ENCODE results near the gene ABHD5. TPM values are rescaled to one million over a fixed set of nuclear protein-coding genes. Genes with fewer than 3 reads are reported as not detected.
A peak's percentile ranks its signal among the peaks of the same experiment; 100 is the strongest.

ABHD5 gene
- polyA plus RNA-seq, 4 donors = 21.4 to 23.5 (median 22.1) TPM

DNA sequence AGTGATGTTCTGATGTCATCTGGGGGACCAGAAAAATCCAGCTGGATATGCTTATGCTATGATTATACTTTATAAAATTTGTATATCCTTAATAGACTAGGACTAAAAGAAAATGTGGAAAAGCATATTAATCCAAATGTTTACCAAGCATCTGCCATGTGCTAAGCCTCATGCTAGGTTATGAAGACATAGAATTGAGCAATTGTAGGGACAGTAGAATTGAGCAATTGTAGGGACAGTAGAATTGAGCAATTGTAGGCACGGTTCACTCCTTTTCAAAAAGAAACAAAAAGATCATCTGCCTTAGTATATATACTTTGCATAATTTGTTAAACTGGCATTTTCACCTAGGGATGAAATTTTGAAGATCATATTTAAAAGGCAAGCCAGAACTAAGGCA, 18.3 kb downstream of the ABHD5 start:
- DNase-seq (ENCODE audit: low read depth in 4 of 4, low spot score in 3 of 4) = no peak

DNA sequence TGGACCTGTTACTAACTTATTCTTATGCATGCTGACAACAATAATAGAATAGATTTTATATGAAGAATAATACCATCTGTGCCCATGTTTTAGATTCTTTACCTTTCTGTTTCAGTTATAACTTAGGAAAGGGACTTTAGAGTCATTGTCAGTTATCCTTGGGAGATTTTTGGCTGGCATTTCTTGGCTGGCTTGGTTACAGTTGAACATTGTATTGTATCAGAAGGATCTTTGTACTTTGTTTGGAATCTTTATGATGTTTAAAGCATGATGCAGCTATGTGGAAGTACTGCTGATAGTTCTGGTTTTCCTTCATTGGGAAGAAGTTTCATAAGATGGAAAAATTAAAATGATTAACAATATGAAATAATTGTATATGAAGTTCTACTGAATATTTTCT, 19.9 kb downstream of the ABHD5 start:
- DNase-seq (ENCODE audit: low read depth in 4 of 4, low spot score in 3 of 4) = no peak

DNA sequence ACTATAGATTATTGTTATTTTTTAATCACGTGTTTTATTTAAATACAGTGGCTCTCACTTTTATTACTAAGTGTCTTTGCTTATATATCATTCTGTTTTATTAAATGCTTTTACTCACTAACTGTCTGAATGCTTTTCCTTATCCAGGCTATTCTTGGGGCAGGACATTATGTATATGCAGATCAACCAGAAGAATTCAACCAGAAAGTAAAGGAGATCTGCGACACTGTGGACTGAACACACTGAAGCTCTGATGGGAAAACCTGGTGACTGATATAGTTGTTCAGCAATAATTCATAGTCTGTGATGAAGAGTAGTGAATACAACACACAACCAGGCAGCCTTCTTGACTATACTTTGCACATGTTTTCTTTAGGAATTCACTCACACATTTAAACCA, 27.6 kb downstream of the ABHD5 start:
- DNase-seq (ENCODE audit: low read depth in 4 of 4, low spot score in 3 of 4) = no peak

DNA sequence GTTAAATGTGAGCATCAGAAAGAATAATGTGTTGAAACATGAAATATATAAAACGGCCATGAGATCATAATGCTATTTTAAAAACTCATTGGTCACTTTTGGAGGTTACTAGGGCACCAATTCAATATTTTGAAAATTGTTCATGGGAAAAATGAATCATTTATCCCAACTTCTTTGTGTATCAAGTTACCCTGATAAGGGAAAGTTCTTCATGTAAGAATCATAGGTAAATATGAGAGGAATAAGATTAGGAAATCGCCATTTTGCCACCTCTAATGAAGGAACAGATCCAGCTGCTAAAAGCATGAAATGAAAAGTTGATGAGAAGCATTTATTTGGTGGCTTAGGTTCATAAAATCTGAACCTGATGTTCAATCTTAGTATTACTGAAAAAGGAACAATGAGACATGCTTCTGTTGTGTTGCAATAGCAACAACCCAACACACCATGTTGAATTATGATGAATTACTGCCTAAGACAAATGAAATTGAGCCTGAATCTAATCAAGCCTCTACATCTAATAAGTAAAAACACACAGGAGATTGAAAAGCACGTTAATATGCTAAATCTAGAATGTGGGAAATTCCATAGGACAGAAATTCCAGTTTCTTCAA, 32.5 kb downstream of the ABHD5 start:
- no peak for DNase-seq (ENCODE audit: low read depth in 4 of 4, low spot score in 3 of 4)

DNA sequence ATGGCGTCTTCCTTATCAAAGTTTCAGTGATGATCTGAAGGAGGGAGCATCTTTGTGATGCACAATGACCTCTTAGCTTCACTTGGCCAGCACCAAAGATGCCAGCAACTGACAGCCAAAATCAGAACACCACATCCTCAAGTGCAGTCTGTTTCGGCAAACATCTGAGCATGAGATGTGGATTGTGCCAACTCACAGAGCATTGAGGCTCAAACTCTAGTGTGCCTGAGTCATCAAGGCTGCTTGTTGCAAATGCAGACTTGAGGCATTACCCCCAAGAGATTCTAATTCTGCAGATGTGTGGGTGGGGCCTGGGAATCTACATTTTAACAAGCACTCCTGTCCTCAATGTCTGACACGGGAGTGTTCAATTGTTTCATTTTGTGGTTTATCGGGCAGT, 35.8 kb downstream of the ABHD5 start:
- DNase-seq (ENCODE audit: low read depth in 4 of 4, low spot score in 3 of 4) = no peak

DNA sequence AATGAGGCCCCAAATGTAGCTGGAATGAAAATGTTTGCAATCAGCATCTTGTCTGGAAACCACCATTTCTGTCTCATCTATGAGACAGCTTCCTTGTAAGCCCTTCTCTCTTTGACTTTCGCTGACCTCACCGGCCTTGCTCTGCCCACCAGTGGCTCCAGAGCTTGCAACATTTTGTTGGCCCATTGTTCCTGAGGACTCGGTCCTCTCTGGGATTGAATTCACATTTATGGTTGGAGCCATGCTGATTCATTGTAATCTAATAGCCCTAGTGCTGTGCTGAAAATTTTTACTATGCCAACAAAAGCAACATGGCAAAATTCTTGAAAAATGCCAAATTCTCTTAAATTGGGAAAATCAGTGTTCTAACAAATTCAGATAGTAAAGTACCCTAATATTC, 37.2 kb downstream of the ABHD5 start:
- no peak for DNase-seq (ENCODE audit: low read depth in 4 of 4, low spot score in 3 of 4)

DNA sequence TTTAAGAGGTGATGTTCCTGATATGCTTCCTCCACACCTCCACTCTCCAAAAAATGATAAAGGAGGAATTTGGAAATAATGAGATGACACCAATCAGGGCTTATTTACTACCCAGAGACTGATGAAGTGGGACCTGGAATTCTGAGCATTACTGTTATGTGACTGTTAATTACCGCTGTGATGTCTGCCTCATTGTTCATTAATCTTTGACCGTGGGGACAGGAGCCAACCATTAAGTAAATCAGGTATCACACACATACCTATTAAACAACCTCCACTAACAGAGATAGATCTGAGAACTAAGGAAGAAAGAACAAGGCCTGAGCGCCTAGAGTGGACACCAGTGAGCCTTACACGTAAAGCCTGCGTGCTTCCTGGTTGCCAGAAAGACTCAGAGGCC, 37.7 kb downstream of the ABHD5 start:
- no peak for DNase-seq (ENCODE audit: low read depth in 4 of 4, low spot score in 3 of 4)

DNA sequence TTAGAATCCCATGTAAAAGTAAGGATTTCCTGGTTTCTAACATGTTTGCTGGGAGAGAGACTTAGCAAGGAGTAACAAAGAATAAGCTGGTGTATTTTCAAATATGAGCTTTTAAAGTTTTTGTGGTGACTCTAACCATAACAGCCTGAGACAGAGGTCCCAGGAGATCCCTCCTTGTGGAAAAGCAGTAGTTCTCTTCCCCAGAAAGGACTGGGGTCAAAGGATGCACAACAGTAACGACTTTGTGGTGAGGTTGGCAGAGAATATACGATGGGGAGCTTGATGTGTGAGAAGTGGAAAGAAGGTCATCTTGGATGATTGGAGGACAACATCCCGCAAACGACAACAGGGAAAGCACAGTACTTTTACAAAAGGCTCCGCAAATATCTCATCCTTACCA, 38.2 kb downstream of the ABHD5 start:
- no peak for DNase-seq (ENCODE audit: low read depth in 4 of 4, low spot score in 3 of 4)

DNA sequence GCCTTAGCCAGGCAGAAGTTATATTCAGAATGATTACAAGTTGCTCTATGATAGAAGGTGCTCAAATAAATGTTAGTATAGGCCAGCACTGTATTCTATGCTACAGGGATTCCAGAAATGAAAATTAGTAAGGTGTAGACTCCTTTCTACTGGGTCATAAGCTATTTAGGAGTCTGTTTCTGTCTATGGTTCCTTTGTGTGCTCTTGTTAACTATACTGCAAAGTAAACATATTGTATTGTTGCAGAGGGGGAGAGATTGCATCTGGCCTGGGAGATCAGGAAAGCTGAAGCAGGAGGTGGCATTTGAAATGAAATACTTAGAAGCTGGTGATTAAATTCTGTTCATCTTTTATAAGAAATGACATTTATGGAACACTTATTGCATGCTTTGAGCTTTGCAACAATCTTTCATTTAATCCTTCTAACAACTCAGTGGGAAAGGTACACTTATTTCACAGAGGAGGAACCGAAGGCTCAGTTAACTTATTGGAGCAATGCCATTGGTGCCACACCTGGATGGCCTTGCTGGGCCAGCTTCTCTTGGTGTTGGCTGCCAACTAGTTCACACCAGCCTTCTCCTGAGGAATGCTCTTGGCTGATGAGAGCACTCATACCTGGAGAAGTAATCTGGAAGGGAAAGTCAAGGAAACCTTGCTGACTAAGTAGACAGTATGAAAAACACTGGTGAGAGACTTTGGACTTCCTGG, 39.1 kb downstream of the ABHD5 start:
- DNase-seq (ENCODE audit: low read depth in 4 of 4, low spot score in 3 of 4) = no peak

DNA sequence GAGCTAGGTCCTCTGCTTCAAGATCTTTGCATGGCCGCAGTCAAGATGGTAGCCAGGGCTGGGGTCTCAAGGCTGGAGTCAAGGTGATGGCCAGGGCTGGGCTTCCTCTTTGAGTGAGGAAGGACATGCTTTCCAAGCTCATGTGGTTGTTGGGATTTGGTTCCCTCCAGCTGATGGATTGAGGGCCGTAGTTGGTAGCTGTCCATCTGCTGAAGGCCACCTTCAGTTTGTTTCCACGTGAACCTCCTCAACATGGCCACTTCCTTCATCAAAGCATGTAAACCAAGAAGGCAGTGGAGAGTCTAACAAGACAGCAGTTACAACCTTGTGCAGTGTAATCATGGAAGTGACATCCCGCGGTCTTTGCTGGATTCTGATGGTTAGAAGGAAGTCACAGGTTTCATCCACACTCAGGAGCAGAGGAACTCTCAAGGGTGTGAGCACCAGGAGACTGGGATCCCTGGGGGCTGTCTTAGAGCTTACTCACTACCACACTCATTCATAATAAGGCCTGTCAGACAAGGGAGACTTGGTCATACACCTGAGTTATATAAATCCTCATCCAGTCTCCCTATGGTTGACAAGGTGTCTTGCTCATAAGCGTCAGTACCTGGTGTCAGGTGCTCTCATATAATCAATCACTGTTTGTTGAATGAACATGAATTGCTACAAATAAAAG, 42.1 kb downstream of the ABHD5 start:
- no peak for DNase-seq (ENCODE audit: low read depth in 4 of 4, low spot score in 3 of 4)

DNA sequence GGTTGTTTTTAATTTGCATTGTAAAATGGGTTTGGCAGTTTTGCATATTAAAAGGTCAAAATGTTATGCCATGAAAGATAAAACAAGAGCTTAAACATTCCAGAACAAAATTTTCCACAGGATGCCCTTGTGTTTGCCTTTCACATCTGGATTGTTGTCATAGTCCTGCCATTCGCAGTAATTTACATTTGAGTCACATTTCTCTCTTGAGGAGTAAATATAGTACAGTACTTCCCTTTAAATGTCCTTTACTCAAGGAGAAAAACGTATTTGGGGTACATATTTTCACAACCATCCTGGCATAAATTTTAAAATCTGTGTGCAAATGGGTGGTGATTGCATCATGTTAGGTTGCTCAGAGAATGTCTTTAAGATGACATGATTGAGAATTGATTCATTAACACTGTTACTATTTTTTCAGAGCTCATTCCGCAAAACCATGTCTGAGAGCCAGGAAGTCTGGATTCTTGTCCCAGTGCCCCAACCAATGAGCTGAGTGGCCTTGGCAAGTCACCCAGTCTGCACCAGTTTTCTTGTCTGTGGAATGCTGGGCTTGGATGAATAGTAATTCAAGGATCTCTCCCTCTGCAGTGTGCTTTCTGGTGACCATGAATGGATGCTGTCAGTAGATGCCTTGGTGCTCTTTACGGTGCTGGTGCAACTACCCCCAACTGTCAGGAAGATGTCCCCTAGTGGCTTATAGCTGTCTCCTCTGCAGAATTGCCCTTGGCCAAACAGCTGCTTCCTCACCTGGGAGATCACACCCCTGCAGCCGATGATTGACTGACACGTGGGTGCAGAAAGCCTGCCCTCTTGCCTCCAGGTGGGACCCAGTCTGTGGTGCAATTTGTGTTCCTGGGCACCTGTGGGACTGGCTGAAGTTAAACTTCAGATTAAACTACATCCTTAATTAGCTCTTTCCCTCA, 43.0 kb downstream of the ABHD5 start:
- DNase-seq (ENCODE audit: low read depth in 4 of 4, low spot score in 3 of 4) = no peak

DNA sequence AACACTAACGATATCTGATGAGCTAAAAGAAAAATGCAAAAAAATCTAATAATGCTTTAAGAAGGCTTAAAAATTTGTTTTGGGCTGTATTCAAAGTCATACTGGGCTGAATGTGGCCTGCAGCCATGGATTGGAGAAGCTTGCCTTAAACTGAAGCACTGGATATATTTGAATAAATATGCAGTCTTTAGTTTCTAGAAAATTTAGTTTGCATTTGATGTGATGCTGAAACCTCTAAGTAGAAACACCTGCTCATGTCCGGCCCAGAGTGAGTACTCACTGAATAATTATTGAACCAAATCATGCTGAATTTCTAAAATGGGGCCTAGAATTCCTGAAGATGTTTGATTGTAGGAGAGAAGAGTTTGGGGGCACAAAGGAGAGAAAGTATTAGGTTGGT, 43.9 kb downstream of the ABHD5 start:
- no peak for DNase-seq (ENCODE audit: low read depth in 4 of 4, low spot score in 3 of 4)

DNA sequence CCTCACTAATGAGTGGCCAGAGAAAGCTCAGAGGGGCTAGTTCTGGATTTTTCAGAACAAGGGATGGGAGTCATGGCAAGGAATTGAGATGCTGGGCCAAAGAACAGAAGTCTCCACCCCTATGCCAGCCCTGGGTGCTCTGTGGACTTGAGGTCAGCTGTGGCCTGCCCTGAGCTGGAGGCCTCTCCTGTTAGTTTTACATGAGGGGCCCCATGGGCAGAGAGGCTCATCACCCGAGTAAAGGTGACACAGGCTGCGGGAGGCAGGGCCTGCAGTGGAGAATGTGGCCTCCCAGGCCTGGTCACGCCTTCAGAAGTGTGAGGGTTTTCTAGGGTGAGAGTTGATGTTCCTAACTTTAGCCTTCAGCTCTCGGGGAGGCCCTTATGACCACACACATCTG, 44.9 kb downstream of the ABHD5 start:
- DNase-seq (ENCODE audit: low read depth in 4 of 4, low spot score in 3 of 4) = no peak

DNA sequence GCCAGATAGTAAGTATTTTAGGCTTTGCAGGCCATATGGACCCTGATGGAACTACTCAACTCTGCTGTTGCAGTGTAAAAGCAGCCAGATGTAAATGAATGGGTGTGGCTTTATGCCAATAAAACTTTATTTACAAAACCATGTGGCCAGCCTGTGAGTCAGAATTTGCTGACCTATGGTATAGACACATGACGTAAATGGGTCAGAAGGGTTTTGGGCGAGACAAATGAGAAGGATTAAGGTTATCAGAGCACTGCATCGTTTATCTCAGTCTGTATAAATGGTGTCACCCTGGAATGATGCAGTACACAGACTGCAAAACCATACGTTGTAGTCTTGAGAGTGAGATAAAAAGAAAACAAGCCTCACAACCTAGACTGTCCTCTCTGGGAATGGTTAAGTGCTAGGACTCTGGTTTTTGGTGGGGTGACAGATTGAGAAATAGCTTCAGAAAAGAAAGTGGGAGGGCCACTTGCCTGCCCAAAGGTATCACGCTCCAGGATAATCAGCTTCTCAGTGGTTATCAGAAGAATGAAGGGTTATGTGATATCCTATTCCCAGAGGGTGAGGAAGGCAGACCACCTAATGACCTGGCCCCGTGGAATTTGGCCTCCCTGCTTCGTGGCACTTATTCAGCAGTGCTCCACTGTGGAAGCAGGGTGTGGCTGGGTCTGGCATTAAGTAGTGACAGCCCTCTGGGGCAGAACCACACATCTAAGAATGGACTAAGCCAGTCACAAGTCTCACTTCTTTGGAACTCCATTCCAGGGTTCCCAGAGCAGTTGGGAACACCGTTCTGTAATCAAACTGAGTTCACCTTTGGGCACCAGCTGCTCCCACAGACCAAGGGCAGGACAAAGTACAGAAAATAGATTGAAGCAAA, 46.1 kb downstream of the ABHD5 start:
- no peak for DNase-seq (ENCODE audit: low read depth in 4 of 4, low spot score in 3 of 4)

DNA sequence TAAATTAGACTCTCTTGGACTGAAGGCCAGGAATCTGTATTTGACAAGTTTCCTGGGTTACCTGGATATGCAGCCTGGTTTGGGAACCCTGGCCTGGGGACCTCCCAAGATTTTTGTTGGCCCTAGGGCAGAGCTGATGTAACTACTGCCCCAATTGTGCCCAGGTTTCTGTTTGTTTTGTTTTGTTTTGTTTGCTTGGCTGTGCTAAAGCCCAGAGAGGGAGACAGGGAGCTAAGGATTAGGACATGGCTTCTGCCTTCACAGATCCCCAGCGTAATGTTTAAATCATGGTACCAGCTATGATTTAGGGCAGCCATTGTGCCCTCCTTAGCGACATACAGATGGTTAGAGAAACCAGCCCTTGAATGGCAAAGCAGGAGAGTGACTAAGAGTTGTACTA, 47.6 kb downstream of the ABHD5 start:
- no peak for DNase-seq (ENCODE audit: low read depth in 4 of 4, low spot score in 3 of 4)

DNA sequence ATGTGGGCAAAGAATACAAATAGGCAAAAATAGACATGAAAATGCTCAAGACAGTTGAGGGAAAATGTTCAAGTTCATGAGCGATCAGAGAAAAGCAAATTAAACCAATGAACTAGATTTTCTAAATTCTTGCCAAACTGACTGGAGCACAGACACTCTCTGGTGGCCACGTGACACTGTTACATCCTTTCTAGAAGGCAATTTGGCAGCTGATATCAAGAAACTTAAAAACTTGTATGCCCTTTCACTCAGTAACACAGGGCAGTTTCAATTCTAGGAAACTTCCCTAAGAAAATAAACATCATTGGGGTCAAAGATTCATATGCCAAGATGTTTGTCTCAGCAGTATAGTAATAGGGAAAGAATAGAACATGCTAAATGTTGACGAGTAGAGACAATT, 52.2 kb downstream of the ABHD5 start:
- DNase-seq (ENCODE audit: low read depth in 4 of 4, low spot score in 3 of 4) = peak in 1 of 4 donors; percentile 7

DNA sequence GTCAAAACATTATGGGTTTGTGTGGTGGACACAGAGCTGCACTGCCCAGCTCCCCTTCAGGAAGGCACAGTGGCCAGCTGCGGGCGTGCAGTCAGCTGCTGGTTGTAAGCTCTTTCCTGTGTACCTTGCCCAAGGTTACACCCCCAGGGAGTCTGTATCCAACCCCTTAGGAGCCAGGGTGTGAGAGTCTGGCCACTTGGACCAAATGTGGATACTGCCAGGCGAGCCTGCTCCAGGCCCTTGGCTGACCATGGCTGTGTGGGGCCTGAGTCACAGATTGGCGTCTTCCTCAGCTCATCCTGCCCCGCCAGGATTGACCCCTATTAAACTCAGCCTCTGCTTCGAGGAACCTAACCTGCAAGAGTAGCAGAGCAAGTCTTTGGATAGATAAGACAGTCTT, 56.9 kb downstream of the ABHD5 start:
- DNase-seq (ENCODE audit: low read depth in 4 of 4, low spot score in 3 of 4) = no peak

DNA sequence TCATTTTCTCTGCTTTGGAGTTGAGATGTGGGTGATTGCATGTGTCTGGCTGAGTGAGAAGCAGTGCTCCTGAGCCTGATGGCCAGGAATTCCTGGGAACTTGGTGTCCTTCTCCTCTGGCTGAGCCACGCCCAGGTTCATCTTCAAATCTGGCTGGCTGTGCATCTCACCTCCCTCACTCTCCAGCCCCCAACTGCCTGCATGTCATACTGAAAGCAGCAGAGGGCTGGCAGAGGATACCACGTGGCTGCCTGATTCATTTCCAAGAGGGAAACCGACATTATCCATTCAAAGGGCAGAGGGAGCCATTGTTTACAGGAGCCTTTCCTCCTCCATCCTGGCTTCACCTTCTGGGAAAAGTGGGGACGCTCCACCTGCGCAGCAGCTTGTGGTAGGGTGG, 57.4 kb downstream of the ABHD5 start:
- DNase-seq (ENCODE audit: low read depth in 4 of 4, low spot score in 3 of 4) = no peak

DNA sequence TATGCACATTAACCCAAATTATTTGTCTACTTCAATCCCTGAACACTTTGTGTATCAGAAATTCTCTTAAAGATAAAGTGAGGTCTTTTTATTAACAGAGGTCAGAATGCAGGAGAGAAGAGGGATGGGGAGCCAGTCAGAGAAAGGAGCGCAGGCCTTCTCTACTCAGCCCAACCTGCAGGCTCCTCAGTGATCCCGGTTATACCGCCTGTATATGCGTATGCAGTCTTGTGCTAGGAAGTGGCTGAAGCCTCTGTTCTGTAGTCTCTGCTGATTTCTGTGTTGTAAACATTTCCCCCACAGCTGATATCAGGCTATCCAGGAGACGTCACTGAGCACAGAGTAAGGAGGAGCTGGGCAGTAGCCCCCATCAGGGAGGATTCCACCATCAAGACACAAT, 57.9 kb downstream of the ABHD5 start:
- DNase-seq (ENCODE audit: low read depth in 4 of 4, low spot score in 3 of 4) = no peak

DNA sequence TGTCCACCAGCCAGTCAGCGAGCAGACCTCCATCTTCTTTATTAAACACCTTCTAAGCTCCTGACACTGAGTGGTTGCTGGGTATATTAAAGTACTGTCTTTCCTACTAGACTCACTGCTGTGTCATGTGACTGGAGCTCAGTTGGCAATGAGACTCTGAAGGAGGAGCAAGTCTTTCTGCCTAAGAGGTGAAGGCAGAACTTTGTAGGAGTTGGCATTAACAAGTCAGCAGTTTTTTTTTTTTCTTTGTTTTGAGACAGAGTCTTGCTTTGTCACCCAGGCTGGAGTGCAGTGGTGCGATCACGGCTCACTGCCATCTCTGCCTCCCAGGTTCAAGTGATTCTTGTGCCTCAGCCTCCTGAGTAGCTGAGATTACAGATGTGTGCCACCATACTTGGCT, 62.2 kb downstream of the ABHD5 start:
- no peak for DNase-seq (ENCODE audit: low read depth in 4 of 4, low spot score in 3 of 4)

Data from left renal pelvis (tissue), 4 donors.